Measurements from ENCODE around the gene TMEM54.
"Not testable (repeated sequence)": the region's sequence is repeated elsewhere in the genome, so short reads cannot be mapped to it uniquely, and the experiment has no call there.

The TMEM54 gene

GRCh38 chr1:32919811-32920733, 18.9 kb upstream of the TMEM54 start:
- DNase-seq (ENCODE audit: low read depth) = no peak

GRCh38 chr1:32918179-32918578, 17.0 kb upstream of the TMEM54 start:
- no peak for DNase-seq (ENCODE audit: low read depth)

GRCh38 chr1:32917521-32917920, 16.3 kb upstream of the TMEM54 start:
- no peak for DNase-seq (ENCODE audit: low read depth)

GRCh38 chr1:32915766-32916706, 14.8 kb upstream of the TMEM54 start:
- no peak for DNase-seq (ENCODE audit: low read depth)

GRCh38 chr1:32910319-32910718, 9.1 kb upstream of the TMEM54 start:
- no peak for DNase-seq (ENCODE audit: low read depth)

- DNase-seq (ENCODE audit: low read depth) = no peak
Measured at GRCh38 chr1:32907435-32907834, 6.2 kb upstream of the TMEM54 start.

GRCh38 chr1:32906654-32907053, 5.5 kb upstream of the TMEM54 start:
- no peak for DNase-seq (ENCODE audit: low read depth)

- DNase-seq (ENCODE audit: low read depth) = not testable (repeated sequence)
Measured at GRCh38 chr1:32905588-32905987, 4.4 kb upstream of the TMEM54 start.

GRCh38 chr1:32904797-32905196, 3.6 kb upstream of the TMEM54 start:
- DNase-seq (ENCODE audit: low read depth) = no peak

- DNase-seq (ENCODE audit: low read depth) = no peak
Measured at GRCh38 chr1:32903991-32904785, 3.0 kb upstream of the TMEM54 start.

GRCh38 chr1:32902535-32902920, 1.3 kb upstream of the TMEM54 start:
- DNase-seq (ENCODE audit: low read depth) = no peak

- DNase-seq (ENCODE audit: low read depth) = no peak
Measured at GRCh38 chr1:32901823-32902534, 790 bp upstream of the TMEM54 start.

GRCh38 chr1:32900371-32900955, 726 bp downstream of the TMEM54 start:
- DNase-seq (ENCODE audit: low read depth) = no peak

- no peak for DNase-seq (ENCODE audit: low read depth)
Measured at GRCh38 chr1:32899586-32900296, 1.4 kb downstream of the TMEM54 start.

- no peak for DNase-seq (ENCODE audit: low read depth)
Measured at GRCh38 chr1:32898958-32899357, 2.2 kb downstream of the TMEM54 start.

- no peak for DNase-seq (ENCODE audit: low read depth)
Measured at GRCh38 chr1:32898056-32898455, 3.1 kb downstream of the TMEM54 start.

GRCh38 chr1:32897082-32898049, 3.8 kb downstream of the TMEM54 start:
- no peak for DNase-seq (ENCODE audit: low read depth)

GRCh38 chr1:32896451-32896850, 4.7 kb downstream of the TMEM54 start:
- no peak for DNase-seq (ENCODE audit: low read depth)
